HFF-Myc (cell line): ENCODE results near the gene IGSF9.
"Not testable (repeated sequence)": the region's sequence is repeated elsewhere in the genome, so short reads cannot be mapped to it uniquely, and the experiment has no call there.

Experiments used
- DNase-seq: peaks from one replicate; pipeline ENCODE4 v3.0.0-alpha.2; 2011; ENCODE audit warnings: low read depth; ENCODE audit errors: extremely low read depth
- H3K4me3 ChIP-seq: replicated peaks from 2 replicates; pipeline ENCODE4 v1.5.1; 2011; ENCODE audit warnings: low read depth, mild to moderate bottlenecking, control low read depth, low read length
- TF ChIP-seq, protein P1 (sequence below): IDR thresholded peaks from 2 replicates; pipeline ENCODE4 v1.5.1; 2012; ENCODE audit warnings: mild to moderate bottlenecking, low read depth, low read length, control low read depth; ENCODE audit errors: missing control alignments

Gene IGSF9

DNA sequence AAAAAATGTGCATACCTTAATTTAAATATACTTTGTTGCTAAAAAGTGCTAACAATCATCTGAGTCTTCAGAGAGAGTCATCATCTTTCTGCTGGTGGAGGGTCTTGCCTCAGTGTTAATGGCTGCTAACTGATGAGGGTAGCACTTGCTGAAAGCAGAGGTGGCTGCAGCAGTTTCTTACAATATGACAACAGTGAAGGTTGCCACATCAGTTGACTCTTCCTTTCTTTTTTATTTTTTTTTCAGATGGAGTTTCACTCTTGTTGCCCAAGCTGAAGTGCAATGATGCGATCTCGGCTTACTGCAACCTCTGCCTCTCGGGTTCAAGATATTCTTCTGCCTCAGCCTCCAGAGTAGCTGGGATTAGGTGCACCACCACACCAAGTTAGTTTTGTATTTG is 42.9 kb downstream of the IGSF9 start:
- H3K4me3 ChIP-seq = no peak overlapping the region
- DNase-seq = no peak
- TF ChIP-seq, protein P1, sequence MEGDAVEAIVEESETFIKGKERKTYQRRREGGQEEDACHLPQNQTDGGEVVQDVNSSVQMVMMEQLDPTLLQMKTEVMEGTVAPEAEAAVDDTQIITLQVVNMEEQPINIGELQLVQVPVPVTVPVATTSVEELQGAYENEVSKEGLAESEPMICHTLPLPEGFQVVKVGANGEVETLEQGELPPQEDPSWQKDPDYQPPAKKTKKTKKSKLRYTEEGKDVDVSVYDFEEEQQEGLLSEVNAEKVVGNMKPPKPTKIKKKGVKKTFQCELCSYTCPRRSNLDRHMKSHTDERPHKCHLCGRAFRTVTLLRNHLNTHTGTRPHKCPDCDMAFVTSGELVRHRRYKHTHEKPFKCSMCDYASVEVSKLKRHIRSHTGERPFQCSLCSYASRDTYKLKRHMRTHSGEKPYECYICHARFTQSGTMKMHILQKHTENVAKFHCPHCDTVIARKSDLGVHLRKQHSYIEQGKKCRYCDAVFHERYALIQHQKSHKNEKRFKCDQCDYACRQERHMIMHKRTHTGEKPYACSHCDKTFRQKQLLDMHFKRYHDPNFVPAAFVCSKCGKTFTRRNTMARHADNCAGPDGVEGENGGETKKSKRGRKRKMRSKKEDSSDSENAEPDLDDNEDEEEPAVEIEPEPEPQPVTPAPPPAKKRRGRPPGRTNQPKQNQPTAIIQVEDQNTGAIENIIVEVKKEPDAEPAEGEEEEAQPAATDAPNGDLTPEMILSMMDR = no peak

DNA sequence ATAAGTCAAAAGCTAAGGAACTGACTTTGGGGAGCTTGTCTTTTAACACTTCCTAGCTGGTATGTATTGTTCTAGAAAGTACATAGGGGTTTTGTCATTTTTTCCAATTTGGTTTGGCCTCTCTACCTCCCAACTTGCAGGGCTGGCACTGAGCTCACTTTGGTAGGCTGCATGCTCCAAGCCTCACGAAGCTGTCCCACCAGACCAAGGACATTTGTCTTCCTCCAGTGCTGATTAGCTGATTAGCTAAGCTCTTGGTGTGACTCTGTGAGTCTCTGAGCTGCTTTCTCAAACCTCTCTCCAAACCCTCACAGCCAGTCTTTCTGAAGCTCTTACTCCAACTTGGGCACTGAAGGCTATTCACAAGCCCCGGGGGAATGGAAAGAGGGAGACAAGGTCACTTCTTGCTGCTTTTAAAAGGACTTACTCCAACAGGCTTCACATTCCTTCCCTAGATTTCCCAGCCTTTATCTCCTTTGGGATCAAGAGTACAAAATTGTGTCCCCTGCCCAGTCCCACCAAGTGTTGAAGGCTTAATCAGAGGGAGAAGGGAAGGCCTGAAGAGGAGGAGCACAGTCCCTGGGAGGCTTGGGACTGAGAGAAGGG is 44.6 kb downstream of the IGSF9 start:
- TF ChIP-seq, protein P1 = no peak
- DNase-seq = no peak
- no peak overlapping the region for H3K4me3 ChIP-seq

DNA sequence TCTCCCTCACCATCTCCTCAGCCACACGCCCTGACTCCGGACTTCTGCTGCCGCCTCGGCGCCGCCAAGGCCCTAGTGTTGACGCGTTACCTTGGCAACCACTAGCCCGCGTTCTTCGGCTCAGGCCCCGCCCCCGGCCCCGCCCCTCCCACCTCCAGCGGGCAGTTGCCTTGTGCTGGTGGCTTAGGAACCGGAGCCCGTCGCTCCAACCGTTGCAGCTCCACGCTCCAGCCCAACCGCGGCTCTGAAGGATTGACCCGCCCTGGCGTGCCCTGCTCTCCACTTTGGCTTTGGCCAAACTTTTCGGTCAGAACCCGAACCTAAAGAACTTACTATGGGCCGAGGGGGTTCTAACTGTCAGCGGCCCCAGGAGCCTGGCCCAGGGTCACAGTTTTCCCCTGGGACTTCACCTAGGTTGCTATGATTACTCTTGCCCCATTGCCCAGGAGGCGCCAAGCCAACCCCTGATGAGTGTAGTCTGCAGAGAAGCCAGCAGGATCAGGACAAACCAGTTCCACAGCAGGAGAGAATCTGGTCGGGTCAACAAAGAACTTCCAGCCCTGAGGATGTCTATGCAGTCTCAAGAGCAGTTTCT is 45.2 kb downstream of the IGSF9 start, which contains the start of gene CFAP45:
Gene CFAP45, minus strand, starts transcription at position 80 of the 595 bp plus-strand sequence. Its CDS starts 67 bp downstream, at position 13.
- TF ChIP-seq, protein P1 = no peak
- no peak for DNase-seq
- H3K4me3 ChIP-seq = no peak within 1 kb of the TSS

DNA sequence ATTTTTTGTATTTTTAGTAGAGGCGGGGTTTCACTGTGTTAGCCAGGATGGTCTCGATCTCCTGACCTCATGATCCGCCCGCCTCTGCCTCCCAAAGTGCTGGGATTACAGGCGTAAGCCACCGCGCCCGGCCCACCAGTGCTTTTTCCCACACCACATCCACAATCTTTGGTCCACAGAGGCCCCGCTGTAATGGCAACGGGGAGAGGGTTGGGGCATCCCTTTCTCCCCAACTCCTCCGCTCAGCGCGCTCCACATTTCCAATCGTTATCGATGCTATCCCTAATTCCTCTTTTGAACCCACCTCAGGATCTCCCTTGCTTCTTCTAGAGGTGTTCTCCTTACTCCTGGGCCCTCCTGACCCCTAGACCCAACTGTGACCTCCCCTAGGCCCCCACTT is 45.8 kb downstream of the IGSF9 start:
- H3K4me3 ChIP-seq = not testable (repeated sequence)

DNA sequence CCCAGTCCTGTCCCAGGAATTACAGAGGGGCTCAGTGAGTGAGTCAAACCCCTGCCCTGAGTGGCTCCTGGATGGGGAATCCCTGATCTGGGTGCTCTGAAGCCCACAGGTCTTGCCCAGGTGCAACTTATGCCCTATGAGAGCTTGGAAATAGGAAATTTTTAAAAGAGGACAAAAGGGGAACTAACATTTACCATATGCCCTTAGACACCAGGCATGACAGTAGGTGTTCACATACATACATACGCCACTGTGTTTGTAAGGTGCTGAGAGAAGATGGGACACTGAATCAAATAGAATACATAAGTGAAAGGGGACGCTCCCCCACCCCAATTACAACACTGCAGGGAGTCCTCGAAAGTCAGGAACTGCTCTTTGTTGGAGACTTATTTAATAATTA is 46.9 kb downstream of the IGSF9 start:
- no peak for DNase-seq
- H3K4me3 ChIP-seq = no peak overlapping the region
- TF ChIP-seq, protein P1 = no peak

More for the DNA sequence above, 45.8 kb downstream of the IGSF9 start:
- not testable (repeated sequence) for DNase-seq

DNA sequence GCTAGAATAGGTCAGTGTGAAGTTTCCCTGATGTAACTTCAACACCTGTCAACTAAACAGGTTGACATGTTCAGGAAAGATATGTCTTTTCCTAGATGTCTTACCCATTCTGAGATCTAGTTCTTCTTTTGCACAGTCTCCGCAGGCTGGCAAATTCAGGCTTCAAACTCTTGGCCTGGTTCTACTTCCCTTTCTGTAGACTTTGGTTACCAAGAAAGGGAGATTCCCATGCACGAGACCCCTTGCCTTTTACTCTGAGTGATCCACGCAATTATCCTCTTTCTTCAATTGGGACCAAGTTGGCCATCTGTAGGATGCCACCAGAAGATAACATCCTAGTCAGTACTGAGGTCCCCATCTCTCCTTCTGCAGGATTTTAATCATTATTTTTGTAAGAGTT is 47.5 kb downstream of the IGSF9 start:
- DNase-seq = no peak
- H3K4me3 ChIP-seq = no peak overlapping the region
- TF ChIP-seq, protein P1 = no peak

DNA sequence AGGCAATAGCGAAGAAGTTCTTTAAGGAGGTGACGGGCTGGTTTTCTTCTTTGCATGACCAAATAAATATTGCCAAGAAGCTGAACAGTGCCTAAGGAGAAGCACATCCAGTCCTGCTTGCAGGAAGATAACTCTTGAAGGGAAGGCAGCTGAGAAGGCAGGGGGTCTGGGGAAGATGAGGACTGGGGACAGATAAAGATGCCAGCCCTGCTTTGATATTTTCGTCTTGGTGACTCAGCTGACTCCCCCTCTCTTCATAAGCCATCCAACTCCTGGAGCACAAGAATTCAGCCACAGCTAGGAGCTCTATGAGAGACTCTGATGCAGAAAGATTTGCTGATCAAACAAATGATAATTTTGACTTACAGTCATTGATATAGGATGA is 48.9 kb downstream of the IGSF9 start:
- H3K4me3 ChIP-seq = no peak overlapping the region
- DNase-seq = no peak
- TF ChIP-seq, protein P1 = no peak
